H9 (cell line): ENCODE data around the gene PLOD1. TPM values are rescaled to one million over a fixed set of nuclear protein-coding genes. Genes with fewer than 3 reads are reported as not detected.
"Not testable (repeated sequence)": the region's sequence is repeated elsewhere in the genome, so short reads cannot be mapped to it uniquely, and the experiment has no call there.

Experiments used
- DNase-seq: peaks from one replicate; pipeline ENCODE4 v3.0.0-alpha.2; 2017
- H2AFZ ChIP-seq: one replicate; pipeline ENCODE4 v1.6.1; 2013; ENCODE audit warnings: mild to moderate bottlenecking, low read length, control low read depth, moderate library complexity
- H2AK5ac ChIP-seq: 2 replicates; pipeline ENCODE4 v1.6.1; 2013; ENCODE audit warnings: low read length, control low read depth, mixed read lengths; ENCODE audit not compliant: insufficient read length
- H2BK120ac ChIP-seq: one replicate; pipeline ENCODE4 v1.6.1; 2013; ENCODE audit warnings: low read depth, mild to moderate bottlenecking, low read length, control low read depth, inconsistent platforms; ENCODE audit not compliant: poor library complexity, severe bottlenecking
- H2BK12ac ChIP-seq: 2 replicates; pipeline ENCODE4 v1.6.1; 2013; ENCODE audit warnings: low read length, control low read depth, mixed read lengths, low read depth; ENCODE audit not compliant: insufficient read length
- H2BK15ac ChIP-seq: 2 replicates; pipeline ENCODE4 v1.6.1; 2013; ENCODE audit warnings: low read depth, low read length, control low read depth
- H2BK20ac ChIP-seq: one replicate; pipeline ENCODE4 v1.6.1; 2013; ENCODE audit warnings: low read depth, mild to moderate bottlenecking, low read length, control low read depth, inconsistent platforms; ENCODE audit not compliant: poor library complexity, severe bottlenecking
- H2BK5ac ChIP-seq: 2 replicates; pipeline ENCODE4 v1.6.1; 2013; ENCODE audit warnings: low read length, control low read depth, mixed read lengths; ENCODE audit not compliant: insufficient read length
- H3K14ac ChIP-seq: 2 replicates; pipeline ENCODE4 v1.6.1; 2013; ENCODE audit warnings: low read length, control low read depth; ENCODE audit not compliant: insufficient read depth
- H3K18ac ChIP-seq: 2 replicates; pipeline ENCODE4 v1.6.1; 2013; ENCODE audit warnings: low read depth, mild to moderate bottlenecking, mixed read lengths, low read length, control low read depth; ENCODE audit not compliant: insufficient read length
- H3K23ac ChIP-seq: 2 replicates; pipeline ENCODE4 v1.6.1; 2013; ENCODE audit warnings: low read length, control low read depth, mixed read lengths, low read depth; ENCODE audit not compliant: insufficient read length
- H3K23me2 ChIP-seq: 2 replicates; pipeline ENCODE4 v1.6.1; 2013; ENCODE audit warnings: low read depth, mild to moderate bottlenecking, mixed read lengths, low read length, control low read depth; ENCODE audit not compliant: insufficient read length, poor library complexity, severe bottlenecking
- H3K27ac ChIP-seq: 2 replicates; pipeline ENCODE4 v1.5.1; 2013; ENCODE audit warnings: low read length, control low read depth, mixed read lengths, low read depth; ENCODE audit not compliant: insufficient read length
- H3K27me3 ChIP-seq: 2 replicates; pipeline ENCODE4 v1.6.1; 2013; ENCODE audit warnings: low read length, control low read depth, inconsistent platforms; ENCODE audit not compliant: insufficient read depth
- H3K4ac ChIP-seq: 2 replicates; pipeline ENCODE4 v1.6.1; 2013; ENCODE audit warnings: low read depth, mild to moderate bottlenecking, control low read depth, inconsistent platforms, low read length, moderate library complexity
- H3K4me1 ChIP-seq: 2 replicates; pipeline ENCODE4 v1.6.1; 2013; ENCODE audit warnings: low read length, control low read depth, inconsistent platforms; ENCODE audit not compliant: insufficient read depth
- H3K4me2 ChIP-seq: 2 replicates; pipeline ENCODE4 v1.6.1; 2013; ENCODE audit warnings: low read length, control low read depth, mixed read lengths; ENCODE audit not compliant: insufficient read length, insufficient read depth
- H3K56ac ChIP-seq: 2 replicates; pipeline ENCODE4 v1.6.1; 2013; ENCODE audit warnings: low read depth, mild to moderate bottlenecking, mixed read lengths, low read length, control low read depth; ENCODE audit not compliant: insufficient read length
- H3K79me1 ChIP-seq: 2 replicates; pipeline ENCODE4 v1.6.1; 2013; ENCODE audit warnings: low read depth, mild to moderate bottlenecking, moderate library complexity, low read length, control low read depth, inconsistent platforms; ENCODE audit not compliant: insufficient read depth, poor library complexity, severe bottlenecking
- H3K79me2 ChIP-seq: 2 replicates; pipeline ENCODE4 v1.6.1; 2013; ENCODE audit warnings: low read length, control low read depth, inconsistent platforms; ENCODE audit not compliant: insufficient read depth
- H3K9ac ChIP-seq: 2 replicates; pipeline ENCODE4 v1.6.1; 2013; ENCODE audit warnings: low read length, control low read depth, mixed read lengths; ENCODE audit not compliant: insufficient read length; ENCODE audit errors: extremely low read depth
- H3K9me3 ChIP-seq: one replicate; pipeline ENCODE4 v1.6.1; 2013; ENCODE audit warnings: low read depth, low read length, inconsistent platforms; ENCODE audit not compliant: control insufficient read depth
- H3T11ph ChIP-seq: one replicate; pipeline ENCODE4 v1.6.1; 2013; ENCODE audit warnings: mild to moderate bottlenecking, low read length, control low read depth, inconsistent platforms
- H4K20me1 ChIP-seq: one replicate; pipeline ENCODE4 v1.6.1; 2013; ENCODE audit not compliant: control insufficient read depth, insufficient read length, insufficient read depth
- H4K5ac ChIP-seq: 2 replicates; pipeline ENCODE4 v1.6.1; 2013; ENCODE audit warnings: low read depth, mild to moderate bottlenecking, mixed read lengths, low read length, control low read depth; ENCODE audit not compliant: insufficient read length
- H4K8ac ChIP-seq: replicated peaks from 2 replicates; pipeline ENCODE4 v1.6.1; 2013; ENCODE audit warnings: low read length, control low read depth, mixed read lengths, low read depth; ENCODE audit not compliant: insufficient read length
- H4K91ac ChIP-seq: 2 replicates; pipeline ENCODE4 v1.6.1; 2013; ENCODE audit warnings: low read depth, mild to moderate bottlenecking, moderate library complexity, mixed read lengths, low read length, control low read depth; ENCODE audit not compliant: insufficient read length
- H3K27ac Mint-ChIP-seq, 3 experiments: 2 replicates in 2 of 3; 3 replicates in 1 of 3; pipeline ENCODE4 v1.8.0; 2020 to 2021; ENCODE audit warnings: mixed read lengths in 3 of 3, mild to moderate bottlenecking in 1 of 3, moderate library complexity in 1 of 3
- H3K27me3 Mint-ChIP-seq: 2 replicates; pipeline ENCODE4 v1.8.0; 2021; ENCODE audit warnings: low read depth, mild to moderate bottlenecking, moderate library complexity, mixed read lengths
- H3K36me3 Mint-ChIP-seq, 3 experiments: 2 replicates in 2 of 3; 3 replicates in 1 of 3; pipeline ENCODE4 v1.8.0; 2020 to 2021; ENCODE audit warnings: low read depth in 3 of 3, mixed read lengths in 3 of 3; ENCODE audit not compliant: insufficient read depth in 1 of 3
- H3K4me1 Mint-ChIP-seq, 2 experiments: 2 replicates each; pipeline ENCODE4 v1.8.0; 2020; ENCODE audit warnings: mixed read lengths in 2 of 2
- H3K4me3 Mint-ChIP-seq, 2 experiments: 2 replicates in 1 of 2; 3 replicates in 1 of 2; pipeline ENCODE4 v1.8.0; 2020 to 2021; ENCODE audit warnings: mild to moderate bottlenecking in 2 of 2, mixed read lengths in 2 of 2, moderate library complexity in 1 of 2
- H3K9me3 Mint-ChIP-seq, 2 experiments: 2 replicates in 1 of 2; 3 replicates in 1 of 2; pipeline ENCODE4 v1.8.0; 2020; ENCODE audit warnings: mild to moderate bottlenecking in 2 of 2, mixed read lengths in 2 of 2, moderate library complexity in 1 of 2
- CTCF ChIP-seq: fragments of 200-600 bp; sonication (generic); conservative IDR thresholded peaks from 3 replicates; pipeline ENCODE4 v1.8.0; 2021; ENCODE audit warnings: antibody characterized with exemption, mild to moderate bottlenecking
- WGBS: extraction: QIAGEN DNeasy Blood & Tissue Kit; methylation state at CpG from one replicate; pipeline ENCODE4 v1.1.7; 2013; ENCODE audit warnings: missing lambda C conversion rate, low lambda C conversion rate, mixed read lengths; ENCODE audit not compliant: insufficient read length; ENCODE audit errors: extremely low coverage; 5-methylcytosine and 5-hydroxymethylcytosine counted together
- total RNA-seq: library from RNA; stranded (reverse); gene quantifications from 2 replicates; pipeline ENCODE4 v1.2.1, GENCODE V29; 2021

PLOD1 gene
- total RNA-seq, 1 experiment from 2014 or later = 57.0 TPM

GRCh38 chr1:11893907-11894251, 40.6 kb upstream of the PLOD1 start:
- Histone ChIP-seq H3K23me2 (no peaks in the 10 kb centered on the region), H4K20me1 (no peaks in the 10 kb centered on the region), H3K4me1 (no peaks in the 10 kb centered on the region), H2BK120ac (no peak overlapping the region), H3K79me2 (no peaks in the 10 kb centered on the region), H2AK5ac (no peak overlapping the region), H2BK5ac (no peak overlapping the region), H3K27ac (no peak overlapping the region), H2BK12ac (no peak overlapping the region), H4K91ac (no peak overlapping the region), H2BK15ac (no peak overlapping the region), H3K79me1 (no peaks in the 10 kb centered on the region), H3K18ac (no peak overlapping the region), H3K23ac (no peak overlapping the region), H3K56ac (no peak overlapping the region), H2BK20ac (no peak overlapping the region), H4K8ac (no peak overlapping the region), H3K14ac (no peak overlapping the region), H3K4ac (no peak overlapping the region), H3K9me3 (no peaks in the 10 kb centered on the region), H3K9ac (no peak overlapping the region), H3K4me2 (no peak overlapping the region), H4K5ac (no peak overlapping the region), H3T11ph (no peak overlapping the region), H2AFZ (no peak overlapping the region), H3K27me3 (no peaks in the 10 kb centered on the region)
- H3K27ac Mint-ChIP-seq = peak overlapping the region in 1 of 3 experiments; percentile 44; a peak in 1 of 7 replicates
- peak; percentile 89 for TF ChIP-seq CTCF
- no peaks in the 10 kb centered on the region for H3K9me3 Mint-ChIP-seq
- DNase-seq = peak; percentile 83
- no peaks in the 10 kb centered on the region for H3K27me3 Mint-ChIP-seq
- no peak overlapping the region for H3K4me3 Mint-ChIP-seq
- no CpG with 5 or more reads among the region's 5 CpGs for WGBS
- H3K4me1 Mint-ChIP-seq = peaks cover 0 to 2% of the 10 kb centered on the region in 2 experiments; a peak in 1 of 4 replicates
- H3K36me3 Mint-ChIP-seq = no peaks in the 10 kb centered on the region

GRCh38 chr1:11894501-11894900, 40.0 kb upstream of the PLOD1 start:
- not testable (repeated sequence) for H3K23me2 ChIP-seq, H3K36me3 Mint-ChIP-seq, H3K23ac ChIP-seq, H4K91ac ChIP-seq, DNase-seq, H2BK12ac ChIP-seq, H3K14ac ChIP-seq, H3K79me1 ChIP-seq, H3K27ac Mint-ChIP-seq, H2BK20ac ChIP-seq, H3K4ac ChIP-seq, H3K18ac ChIP-seq, H4K5ac ChIP-seq, H3T11ph ChIP-seq, H3K9me3 Mint-ChIP-seq, H3K27me3 Mint-ChIP-seq, H3K4me1 ChIP-seq, H3K4me1 Mint-ChIP-seq, H2BK15ac ChIP-seq, H2AFZ ChIP-seq, H3K27me3 ChIP-seq, H3K27ac ChIP-seq, H4K8ac ChIP-seq, H3K56ac ChIP-seq, H2BK5ac ChIP-seq, H3K4me2 ChIP-seq, H2AK5ac ChIP-seq, H3K9me3 ChIP-seq, H4K20me1 ChIP-seq, H2BK120ac ChIP-seq, H3K4me3 Mint-ChIP-seq, H3K79me2 ChIP-seq, H3K9ac ChIP-seq
- WGBS = no CpG with 5 or more reads among the region's 1 CpG
